H9 (cell line): ENCODE data around the gene ST8SIA5. TPM values are rescaled to one million over a fixed set of nuclear protein-coding genes. Genes with fewer than 3 reads are reported as not detected.

Experiments
- DNase-seq: peaks from one replicate; pipeline ENCODE4 v3.0.0-alpha.2; 2017
- H2AFZ ChIP-seq: one replicate; pipeline ENCODE4 v1.6.1; 2013; ENCODE audit warnings: mild to moderate bottlenecking, low read length, control low read depth, moderate library complexity
- H2AK5ac ChIP-seq: 2 replicates; pipeline ENCODE4 v1.6.1; 2013; ENCODE audit warnings: low read length, control low read depth, mixed read lengths; ENCODE audit not compliant: insufficient read length
- H2BK120ac ChIP-seq: one replicate; pipeline ENCODE4 v1.6.1; 2013; ENCODE audit warnings: low read depth, mild to moderate bottlenecking, low read length, control low read depth, inconsistent platforms; ENCODE audit not compliant: poor library complexity, severe bottlenecking
- H2BK12ac ChIP-seq: 2 replicates; pipeline ENCODE4 v1.6.1; 2013; ENCODE audit warnings: low read length, control low read depth, mixed read lengths, low read depth; ENCODE audit not compliant: insufficient read length
- H2BK15ac ChIP-seq: 2 replicates; pipeline ENCODE4 v1.6.1; 2013; ENCODE audit warnings: low read depth, low read length, control low read depth
- H2BK20ac ChIP-seq: one replicate; pipeline ENCODE4 v1.6.1; 2013; ENCODE audit warnings: low read depth, mild to moderate bottlenecking, low read length, control low read depth, inconsistent platforms; ENCODE audit not compliant: poor library complexity, severe bottlenecking
- H2BK5ac ChIP-seq: 2 replicates; pipeline ENCODE4 v1.6.1; 2013; ENCODE audit warnings: low read length, control low read depth, mixed read lengths; ENCODE audit not compliant: insufficient read length
- H3K14ac ChIP-seq: 2 replicates; pipeline ENCODE4 v1.6.1; 2013; ENCODE audit warnings: low read length, control low read depth; ENCODE audit not compliant: insufficient read depth
- H3K18ac ChIP-seq: 2 replicates; pipeline ENCODE4 v1.6.1; 2013; ENCODE audit warnings: low read depth, mild to moderate bottlenecking, mixed read lengths, low read length, control low read depth; ENCODE audit not compliant: insufficient read length
- H3K23ac ChIP-seq: 2 replicates; pipeline ENCODE4 v1.6.1; 2013; ENCODE audit warnings: low read length, control low read depth, mixed read lengths, low read depth; ENCODE audit not compliant: insufficient read length
- H3K23me2 ChIP-seq: 2 replicates; pipeline ENCODE4 v1.6.1; 2013; ENCODE audit warnings: low read depth, mild to moderate bottlenecking, mixed read lengths, low read length, control low read depth; ENCODE audit not compliant: insufficient read length, poor library complexity, severe bottlenecking
- H3K27ac ChIP-seq: 2 replicates; pipeline ENCODE4 v1.5.1; 2013; ENCODE audit warnings: low read length, control low read depth, mixed read lengths, low read depth; ENCODE audit not compliant: insufficient read length
- H3K27me3 ChIP-seq: 2 replicates; pipeline ENCODE4 v1.6.1; 2013; ENCODE audit warnings: low read length, control low read depth, inconsistent platforms; ENCODE audit not compliant: insufficient read depth
- H3K4ac ChIP-seq: 2 replicates; pipeline ENCODE4 v1.6.1; 2013; ENCODE audit warnings: low read depth, mild to moderate bottlenecking, control low read depth, inconsistent platforms, low read length, moderate library complexity
- H3K4me1 ChIP-seq: 2 replicates; pipeline ENCODE4 v1.6.1; 2013; ENCODE audit warnings: low read length, control low read depth, inconsistent platforms; ENCODE audit not compliant: insufficient read depth
- H3K4me2 ChIP-seq: 2 replicates; pipeline ENCODE4 v1.6.1; 2013; ENCODE audit warnings: low read length, control low read depth, mixed read lengths; ENCODE audit not compliant: insufficient read length, insufficient read depth
- H3K56ac ChIP-seq: 2 replicates; pipeline ENCODE4 v1.6.1; 2013; ENCODE audit warnings: low read depth, mild to moderate bottlenecking, mixed read lengths, low read length, control low read depth; ENCODE audit not compliant: insufficient read length
- H3K79me1 ChIP-seq: 2 replicates; pipeline ENCODE4 v1.6.1; 2013; ENCODE audit warnings: low read depth, mild to moderate bottlenecking, moderate library complexity, low read length, control low read depth, inconsistent platforms; ENCODE audit not compliant: insufficient read depth, poor library complexity, severe bottlenecking
- H3K79me2 ChIP-seq: 2 replicates; pipeline ENCODE4 v1.6.1; 2013; ENCODE audit warnings: low read length, control low read depth, inconsistent platforms; ENCODE audit not compliant: insufficient read depth
- H3K9ac ChIP-seq: 2 replicates; pipeline ENCODE4 v1.6.1; 2013; ENCODE audit warnings: low read length, control low read depth, mixed read lengths; ENCODE audit not compliant: insufficient read length; ENCODE audit errors: extremely low read depth
- H3K9me3 ChIP-seq: one replicate; pipeline ENCODE4 v1.6.1; 2013; ENCODE audit warnings: low read depth, low read length, inconsistent platforms; ENCODE audit not compliant: control insufficient read depth
- H3T11ph ChIP-seq: one replicate; pipeline ENCODE4 v1.6.1; 2013; ENCODE audit warnings: mild to moderate bottlenecking, low read length, control low read depth, inconsistent platforms
- H4K20me1 ChIP-seq: one replicate; pipeline ENCODE4 v1.6.1; 2013; ENCODE audit not compliant: control insufficient read depth, insufficient read length, insufficient read depth
- H4K5ac ChIP-seq: 2 replicates; pipeline ENCODE4 v1.6.1; 2013; ENCODE audit warnings: low read depth, mild to moderate bottlenecking, mixed read lengths, low read length, control low read depth; ENCODE audit not compliant: insufficient read length
- H4K8ac ChIP-seq: replicated peaks from 2 replicates; pipeline ENCODE4 v1.6.1; 2013; ENCODE audit warnings: low read length, control low read depth, mixed read lengths, low read depth; ENCODE audit not compliant: insufficient read length
- H4K91ac ChIP-seq: 2 replicates; pipeline ENCODE4 v1.6.1; 2013; ENCODE audit warnings: low read depth, mild to moderate bottlenecking, moderate library complexity, mixed read lengths, low read length, control low read depth; ENCODE audit not compliant: insufficient read length
- H3K27ac Mint-ChIP-seq, 3 experiments: 2 replicates in 2 of 3; 3 replicates in 1 of 3; pipeline ENCODE4 v1.8.0; 2020 to 2021; ENCODE audit warnings: mixed read lengths in 3 of 3, mild to moderate bottlenecking in 1 of 3, moderate library complexity in 1 of 3
- H3K27me3 Mint-ChIP-seq: 2 replicates; pipeline ENCODE4 v1.8.0; 2021; ENCODE audit warnings: low read depth, mild to moderate bottlenecking, moderate library complexity, mixed read lengths
- H3K36me3 Mint-ChIP-seq, 3 experiments: 2 replicates in 2 of 3; 3 replicates in 1 of 3; pipeline ENCODE4 v1.8.0; 2020 to 2021; ENCODE audit warnings: low read depth in 3 of 3, mixed read lengths in 3 of 3; ENCODE audit not compliant: insufficient read depth in 1 of 3
- H3K4me1 Mint-ChIP-seq, 2 experiments: 2 replicates each; pipeline ENCODE4 v1.8.0; 2020; ENCODE audit warnings: mixed read lengths in 2 of 2
- H3K4me3 Mint-ChIP-seq, 2 experiments: 2 replicates in 1 of 2; 3 replicates in 1 of 2; pipeline ENCODE4 v1.8.0; 2020 to 2021; ENCODE audit warnings: mild to moderate bottlenecking in 2 of 2, mixed read lengths in 2 of 2, moderate library complexity in 1 of 2
- H3K9me3 Mint-ChIP-seq, 2 experiments: 2 replicates in 1 of 2; 3 replicates in 1 of 2; pipeline ENCODE4 v1.8.0; 2020; ENCODE audit warnings: mild to moderate bottlenecking in 2 of 2, mixed read lengths in 2 of 2, moderate library complexity in 1 of 2
- WGBS: extraction: QIAGEN DNeasy Blood & Tissue Kit; methylation state at CpG from one replicate; pipeline ENCODE4 v1.1.7; 2013; ENCODE audit warnings: missing lambda C conversion rate, low lambda C conversion rate, mixed read lengths; ENCODE audit not compliant: insufficient read length; ENCODE audit errors: extremely low coverage; 5-methylcytosine and 5-hydroxymethylcytosine counted together
- total RNA-seq: library from RNA; stranded (reverse); gene quantifications from 2 replicates; pipeline ENCODE4 v1.2.1, GENCODE V29; 2021
- TF ChIP-seq, protein P1 (sequence below): fragments of 200-600 bp; sonication (generic); conservative IDR thresholded peaks from 3 replicates; pipeline ENCODE4 v1.8.0; 2021; ENCODE audit warnings: antibody characterized with exemption, mild to moderate bottlenecking

ST8SIA5 gene
- total RNA-seq, 1 experiment from 2014 or later, result 0.63 TPM

- Histone ChIP-seq H3T11ph (no peak overlapping the region), H3K56ac (no peak overlapping the region), H3K9ac (no peak overlapping the region), H4K20me1 (no peaks in the 10 kb centered on the region), H3K23me2 (no peaks in the 10 kb centered on the region), H3K4me2 (no peak overlapping the region), H3K27ac (no peak overlapping the region), H4K8ac (no peak overlapping the region), H2AFZ (no peak overlapping the region), H3K4me1 (no peaks in the 10 kb centered on the region), H2AK5ac (no peak overlapping the region), H3K27me3 (no peaks in the 10 kb centered on the region; the same call in 1 of the 2 replicates), H3K79me2 (no peaks in the 10 kb centered on the region), H2BK20ac (no peak overlapping the region), H2BK120ac (no peak overlapping the region), H2BK12ac (no peak overlapping the region), H3K14ac (no peak overlapping the region), H3K79me1 (no peaks in the 10 kb centered on the region), H3K4ac (no peak overlapping the region), H4K91ac (no peak overlapping the region), H3K18ac (no peak overlapping the region), H3K9me3 (no peaks in the 10 kb centered on the region), H2BK15ac (no peak overlapping the region), H3K23ac (no peak overlapping the region), H4K5ac (no peak overlapping the region), H2BK5ac (no peak overlapping the region)
- Mint-ChIP-seq H3K9me3 (no peaks in the 10 kb centered on the region; a peak in 1 of 5 replicates), H3K27ac (no peak overlapping the region), H3K27me3 (peaks cover 4% of the 10 kb centered on the region), H3K4me3 (no peak overlapping the region), H3K4me1 (peaks cover 12 to 14% of the 10 kb centered on the region in 2 experiments; a peak in 3 of 4 replicates), H3K36me3 (no peaks in the 10 kb centered on the region)
- WGBS, result no CpG with 5 or more reads among the region's 10 CpGs
- no peak for DNase-seq
- TF ChIP-seq, protein P1, sequence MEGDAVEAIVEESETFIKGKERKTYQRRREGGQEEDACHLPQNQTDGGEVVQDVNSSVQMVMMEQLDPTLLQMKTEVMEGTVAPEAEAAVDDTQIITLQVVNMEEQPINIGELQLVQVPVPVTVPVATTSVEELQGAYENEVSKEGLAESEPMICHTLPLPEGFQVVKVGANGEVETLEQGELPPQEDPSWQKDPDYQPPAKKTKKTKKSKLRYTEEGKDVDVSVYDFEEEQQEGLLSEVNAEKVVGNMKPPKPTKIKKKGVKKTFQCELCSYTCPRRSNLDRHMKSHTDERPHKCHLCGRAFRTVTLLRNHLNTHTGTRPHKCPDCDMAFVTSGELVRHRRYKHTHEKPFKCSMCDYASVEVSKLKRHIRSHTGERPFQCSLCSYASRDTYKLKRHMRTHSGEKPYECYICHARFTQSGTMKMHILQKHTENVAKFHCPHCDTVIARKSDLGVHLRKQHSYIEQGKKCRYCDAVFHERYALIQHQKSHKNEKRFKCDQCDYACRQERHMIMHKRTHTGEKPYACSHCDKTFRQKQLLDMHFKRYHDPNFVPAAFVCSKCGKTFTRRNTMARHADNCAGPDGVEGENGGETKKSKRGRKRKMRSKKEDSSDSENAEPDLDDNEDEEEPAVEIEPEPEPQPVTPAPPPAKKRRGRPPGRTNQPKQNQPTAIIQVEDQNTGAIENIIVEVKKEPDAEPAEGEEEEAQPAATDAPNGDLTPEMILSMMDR, result no peak
Observed at GRCh38 chr18:46678785-46679399, 78.0 kb downstream of the ST8SIA5 start.
